SK-N-DZ (cell line): ENCODE results near the gene PTPN1.

Experiments used
- DNase-seq: peaks from one replicate; pipeline ENCODE4 v3.0.0-alpha.2; 2015; ENCODE audit warnings: low spot score
- small RNA-seq, 2 experiments: library from RNA; depleted of rRNA; stranded (forward); fragments of <200 nt; gene quantifications; one replicate each; pipeline ENCODE3, GENCODE V24; 2014

The PTPN1 gene

GRCh38 chr20:50634191-50634590 is 124.0 kb downstream of the PTPN1 start:
- no peak for DNase-seq

Small RNAs within 50 kb of the gene (small RNA-seq; reads per million reads assigned to genes)
- gene COX6CP2 (0 reads per million in 2 experiments), gene MIR1302-5 (0 reads per million in 2 experiments), gene MIR645 (0 reads per million in 2 experiments), gene RF00019 (0 reads per million in 2 experiments)
